Epithelial cell of esophagus (primary cell): ENCODE measurements around the gene TEX52.

Experiments used
- DNase-seq: peaks from one replicate; pipeline ENCODE4 v3.0.0; 2010; ENCODE audit warnings: low read depth
- H3K4me3 ChIP-seq: 2 replicates; pipeline ENCODE4 v1.5.1; 2011; ENCODE audit warnings: mild to moderate bottlenecking, low read length, control low read depth
- TF ChIP-seq, protein P1 (sequence below): IDR thresholded peaks from 2 replicates; pipeline ENCODE4 v1.5.1; 2011; ENCODE audit warnings: low read depth, mild to moderate bottlenecking, low read length, control low read depth, inconsistent platforms; ENCODE audit not compliant: insufficient read depth; ENCODE audit errors: missing control alignments

The TEX52 gene

DNA sequence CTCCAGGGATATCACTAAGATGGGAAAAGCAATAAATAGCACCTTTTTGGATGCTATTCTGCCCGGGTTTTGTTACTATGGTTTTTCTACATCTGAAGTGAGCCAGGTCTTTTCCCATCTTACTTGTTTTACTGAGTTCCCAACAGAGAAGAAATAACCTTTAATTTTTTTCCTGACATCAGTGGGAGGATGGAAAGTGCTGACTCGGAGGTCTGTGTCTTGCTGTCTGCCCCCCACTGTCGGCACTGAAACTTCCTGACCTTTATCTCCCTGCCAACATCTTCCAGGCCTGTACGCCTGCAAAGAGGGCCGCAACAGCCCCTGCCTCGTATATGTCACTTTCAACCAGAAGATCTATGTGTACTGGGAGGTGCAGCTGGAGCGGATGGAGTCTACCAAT is 33.4 kb downstream of the TEX52 start:
- H3K4me3 ChIP-seq, result no peak overlapping the region
- DNase-seq, result no peak
- TF ChIP-seq, protein P1, sequence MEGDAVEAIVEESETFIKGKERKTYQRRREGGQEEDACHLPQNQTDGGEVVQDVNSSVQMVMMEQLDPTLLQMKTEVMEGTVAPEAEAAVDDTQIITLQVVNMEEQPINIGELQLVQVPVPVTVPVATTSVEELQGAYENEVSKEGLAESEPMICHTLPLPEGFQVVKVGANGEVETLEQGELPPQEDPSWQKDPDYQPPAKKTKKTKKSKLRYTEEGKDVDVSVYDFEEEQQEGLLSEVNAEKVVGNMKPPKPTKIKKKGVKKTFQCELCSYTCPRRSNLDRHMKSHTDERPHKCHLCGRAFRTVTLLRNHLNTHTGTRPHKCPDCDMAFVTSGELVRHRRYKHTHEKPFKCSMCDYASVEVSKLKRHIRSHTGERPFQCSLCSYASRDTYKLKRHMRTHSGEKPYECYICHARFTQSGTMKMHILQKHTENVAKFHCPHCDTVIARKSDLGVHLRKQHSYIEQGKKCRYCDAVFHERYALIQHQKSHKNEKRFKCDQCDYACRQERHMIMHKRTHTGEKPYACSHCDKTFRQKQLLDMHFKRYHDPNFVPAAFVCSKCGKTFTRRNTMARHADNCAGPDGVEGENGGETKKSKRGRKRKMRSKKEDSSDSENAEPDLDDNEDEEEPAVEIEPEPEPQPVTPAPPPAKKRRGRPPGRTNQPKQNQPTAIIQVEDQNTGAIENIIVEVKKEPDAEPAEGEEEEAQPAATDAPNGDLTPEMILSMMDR, result no peak

DNA sequence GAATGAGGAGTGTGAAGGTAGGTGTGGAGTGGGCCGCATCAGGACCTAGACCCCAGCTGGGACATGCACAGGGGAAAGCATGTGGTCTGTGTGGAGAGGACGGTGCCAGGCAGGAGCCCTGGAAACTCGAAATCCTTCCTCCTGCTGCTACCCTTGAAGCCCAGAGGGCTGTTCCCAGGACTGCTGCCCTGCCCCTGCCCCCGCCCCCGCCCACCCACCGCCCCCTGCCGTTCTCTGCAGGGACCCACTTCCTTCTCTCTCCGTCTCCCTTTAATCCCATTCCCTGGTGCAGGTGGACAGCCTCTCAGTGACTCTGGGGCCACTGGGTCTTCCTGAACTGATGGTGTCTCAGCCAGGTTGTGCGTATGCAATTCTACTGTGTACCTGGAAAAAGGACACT is 36.4 kb downstream of the TEX52 start:
- no peak overlapping the region for H3K4me3 ChIP-seq
- no peak for DNase-seq
- TF ChIP-seq, protein P1, result no peak

DNA sequence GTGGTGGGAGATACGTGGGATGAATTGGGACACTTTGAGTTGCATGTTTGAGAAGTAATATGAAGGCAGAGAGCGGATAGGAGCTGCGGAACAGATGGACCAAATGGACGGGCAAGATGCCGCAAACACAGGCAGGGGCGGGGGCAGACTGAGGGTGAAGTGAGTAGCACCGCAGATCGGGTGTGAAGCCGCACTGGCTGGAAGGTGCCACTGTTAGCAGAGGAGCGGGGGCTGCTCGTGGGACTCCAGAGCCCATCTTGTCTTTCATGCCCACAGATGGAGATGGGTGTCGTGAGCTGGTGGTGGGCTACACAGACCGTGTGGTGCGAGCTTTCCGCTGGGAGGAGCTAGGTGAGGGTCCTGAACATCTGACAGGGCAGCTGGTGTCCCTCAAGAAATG is 37.0 kb downstream of the TEX52 start:
- no peak for DNase-seq
- TF ChIP-seq, protein P1, result no peak

DNA sequence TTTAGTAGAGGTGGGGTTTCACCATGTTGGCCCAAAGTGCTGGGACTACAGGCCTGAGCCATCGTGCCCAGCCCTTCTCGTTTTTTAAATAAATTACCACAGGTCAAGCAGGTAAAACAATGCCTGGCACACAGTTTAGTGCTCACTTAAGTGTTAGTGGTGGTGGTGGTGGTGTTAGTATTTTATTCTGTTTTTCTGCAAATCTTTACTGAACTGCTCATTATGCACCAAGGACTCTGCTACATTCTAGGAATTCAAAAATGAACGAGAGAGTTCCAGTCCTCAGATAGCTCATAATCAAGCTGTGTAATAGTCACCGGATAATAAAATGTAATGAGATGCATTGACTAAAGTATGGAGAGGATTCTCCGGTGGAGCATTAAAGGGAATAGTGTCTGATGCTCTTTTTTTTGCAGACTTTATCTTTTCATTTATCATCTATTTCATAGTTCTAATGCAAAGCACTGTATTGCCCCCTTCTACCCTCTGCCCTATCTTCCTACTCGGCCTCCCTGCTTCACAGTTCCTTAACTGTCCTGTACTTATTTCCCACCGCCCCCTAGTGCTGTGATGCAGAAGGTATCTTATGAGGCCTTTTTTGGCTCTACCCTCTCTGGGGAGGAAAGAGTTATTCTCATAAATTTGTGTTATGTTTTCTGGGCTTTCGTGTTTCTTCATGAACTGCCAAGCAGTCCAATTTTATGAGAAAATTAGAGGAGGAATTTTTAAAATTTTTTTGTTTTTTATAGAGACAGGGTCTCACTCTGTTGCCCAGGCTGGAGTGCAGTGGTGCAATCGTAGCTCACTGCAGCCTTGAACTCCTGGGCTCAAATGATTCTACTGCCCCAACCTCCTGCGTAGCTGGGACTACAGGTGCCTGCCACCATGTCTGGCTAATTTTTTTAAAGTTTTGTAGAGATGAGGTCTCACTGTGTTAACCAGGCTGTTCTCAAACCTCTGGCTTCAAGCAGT is 43.3 kb downstream of the TEX52 start:
- TF ChIP-seq, protein P1, result peak; percentile 86
- DNase-seq, result peak; percentile 73
- peak overlapping the region; percentile 95 for H3K4me3 ChIP-seq

More for the DNA sequence above, 37.0 kb downstream of the TEX52 start:
- H3K4me3 ChIP-seq, result no peak overlapping the region

DNA sequence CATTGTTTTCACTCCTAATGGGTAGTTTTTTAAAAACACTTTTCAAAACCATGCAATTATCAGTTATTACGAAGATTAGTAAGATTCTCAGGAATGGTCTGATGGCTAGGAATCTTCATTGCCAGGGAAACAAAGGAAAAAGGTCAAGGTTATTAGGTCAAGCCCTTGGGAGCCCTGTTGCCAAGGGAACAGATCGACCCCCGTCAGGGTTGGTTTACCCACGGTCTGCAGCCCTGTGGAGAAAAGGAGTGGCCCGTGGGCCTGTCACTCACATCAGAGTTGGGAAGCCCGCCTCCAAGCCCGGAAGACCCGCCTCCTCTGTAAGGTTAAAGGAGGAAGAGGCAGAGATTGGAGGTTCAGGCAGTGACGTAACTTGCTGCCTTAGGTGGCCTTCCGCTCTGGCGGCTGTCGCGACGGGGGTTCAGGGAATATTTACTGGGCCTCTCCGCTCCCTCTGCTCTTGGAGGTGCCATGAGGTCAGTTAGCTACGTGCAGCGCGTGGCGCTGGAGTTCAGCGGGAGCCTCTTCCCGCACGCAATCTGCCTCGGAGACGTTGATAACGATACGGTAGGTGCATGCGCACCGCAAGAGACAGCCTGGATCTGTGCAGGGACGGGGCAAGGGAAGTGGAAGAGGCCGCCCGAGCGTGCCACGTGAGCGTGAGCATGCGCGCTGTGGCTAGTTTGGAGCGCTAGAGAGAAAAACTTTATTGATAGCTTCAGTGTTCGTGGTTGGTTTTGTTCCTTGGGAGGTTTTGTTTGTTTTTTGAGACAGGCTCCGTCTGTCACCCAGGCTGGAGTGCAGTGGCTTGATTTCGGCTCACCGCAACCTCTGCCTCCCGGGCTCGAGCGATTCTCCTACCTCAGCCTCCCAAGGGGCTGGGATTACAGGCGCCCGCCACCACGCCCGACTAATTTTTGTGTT is 44.3 kb downstream of the TEX52 start, which contains the start of gene ITFG2:
ITFG2 (plus strand) TSS at position 379 of the 924 bp plus-strand sequence; CDS start at position 472, 93 bp downstream.
- TF ChIP-seq, protein P1, result no peak
- DNase-seq, result peak; percentile 98
- H3K4me3 ChIP-seq, result peak within 1 kb of the TSS; percentile 95

DNA sequence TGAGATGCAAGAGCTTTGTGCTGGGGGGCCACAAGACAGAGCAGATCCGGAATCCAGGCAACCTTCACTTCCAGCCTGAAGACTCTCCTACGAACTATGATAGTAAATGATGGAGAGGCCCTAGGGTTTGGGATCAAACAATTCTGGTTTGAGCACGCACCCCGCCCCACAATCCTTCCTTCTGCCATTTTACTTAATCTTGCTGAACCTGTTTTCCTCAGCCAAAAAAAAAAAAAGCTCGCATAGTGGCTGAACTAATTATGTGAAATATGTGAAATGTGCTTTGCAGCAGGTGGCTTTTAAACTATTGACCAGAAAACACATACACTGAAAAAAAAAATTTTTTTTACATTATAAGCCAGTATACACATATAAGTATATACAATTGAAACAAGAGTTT is 45.0 kb downstream of the TEX52 start:
- peak overlapping the region; percentile 95 for H3K4me3 ChIP-seq
- peak; percentile 57 for DNase-seq
- TF ChIP-seq, protein P1, result no peak
